Frontal cortex (tissue), 4 donors: ENCODE measurements around the gene ATL2. TPM values are rescaled to one million over a fixed set of nuclear protein-coding genes. Genes with fewer than 3 reads are reported as not detected.
A peak's percentile ranks its signal among the peaks of the same experiment; 100 is the strongest.
"Not testable (repeated sequence)": the region's sequence is repeated elsewhere in the genome, so short reads cannot be mapped to it uniquely, and the experiment has no call there.

Experiments used
- DNase-seq, 2 donors: peaks; one replicate each; pipeline ENCODE4 v3.0.0; 2012; ENCODE audit warnings: low spot score in 2 of 2
- FAIRE-seq: peaks from 2 replicates; lab custom pipeline; 2012; peaks lifted over from hg19 to GRCh38; lab: Jason Lieb, UNC
- total RNA-seq: library from RNA; depleted of rRNA; stranded (reverse); fragments of >200 nt; gene quantifications from one replicate; pipeline ENCODE4 v1.2.3, GENCODE V29; 2014
- donor health status: control.
- donor health status: control.
- donor health status: control.

Gene ATL2
- total RNA-seq, 1 donor from 2014 or later, result 102 TPM

- FAIRE-seq (no peak), DNase-seq (no peak)
Measured at GRCh38 chr2:38394903-38395341, 17.8 kb upstream of the ATL2 start.

GRCh38 chr2:38394041-38394440 lies 17.0 kb upstream of the ATL2 start:
- FAIRE-seq (no peak), DNase-seq (no peak)

DNA sequence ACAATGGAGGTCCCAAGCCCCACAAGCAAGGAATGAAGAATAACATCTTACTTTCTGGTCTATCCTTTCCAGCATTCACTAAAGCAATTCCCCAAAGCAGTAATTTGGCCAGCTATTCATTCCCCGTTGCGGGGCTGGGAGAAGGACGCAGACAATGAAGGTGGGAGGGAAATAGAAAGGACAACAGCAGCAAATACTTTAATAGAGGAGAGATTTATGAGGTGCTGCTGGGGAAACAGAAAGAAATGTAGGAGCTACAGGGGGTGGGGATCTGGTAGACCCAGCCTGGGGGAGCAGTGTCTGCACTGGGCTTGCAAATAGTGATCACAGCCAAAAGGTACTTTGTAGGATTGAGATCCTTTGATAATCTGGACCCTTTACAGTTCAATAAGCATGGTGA lies 13.9 kb upstream of the ATL2 start:
- FAIRE-seq (no peak), DNase-seq (no peak)

- FAIRE-seq, result no peak
- DNase-seq, result no peak
Measured at GRCh38 chr2:38387887-38388286, 10.8 kb upstream of the ATL2 start.

- FAIRE-seq, result no peak
- no peak for DNase-seq
Measured at GRCh38 chr2:38386821-38387220, 9.7 kb upstream of the ATL2 start.

GRCh38 chr2:38386377-38386776 lies 9.3 kb upstream of the ATL2 start:
- no peak for DNase-seq
- no peak for FAIRE-seq

- FAIRE-seq, result no peak
- DNase-seq, result no peak
Measured at GRCh38 chr2:38384338-38384737, 7.3 kb upstream of the ATL2 start.

DNA sequence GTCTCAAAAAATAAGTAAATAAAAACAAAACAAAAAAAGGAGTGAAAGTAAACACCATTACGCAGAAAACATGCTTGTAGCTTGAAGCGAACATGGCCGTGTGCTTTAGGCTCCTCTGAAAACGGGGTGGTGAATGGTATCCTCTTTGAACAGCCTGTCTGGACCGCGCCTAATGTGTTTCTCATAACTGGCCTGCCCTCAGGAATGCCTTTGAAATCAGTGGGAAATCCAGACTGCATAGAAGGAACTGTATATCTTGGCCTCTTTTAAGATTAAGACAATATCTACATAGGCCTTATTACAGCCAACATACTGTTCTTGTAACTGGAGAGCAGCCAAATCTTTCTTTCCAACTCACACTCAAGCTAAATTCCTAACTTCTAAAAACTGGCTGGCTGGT lies 6.7 kb upstream of the ATL2 start:
- FAIRE-seq, DNase-seq: not testable (repeated sequence)

GRCh38 chr2:38381381-38382143 lies 4.5 kb upstream of the ATL2 start:
- DNase-seq (no peak), FAIRE-seq (no peak)

- no peak for FAIRE-seq
- no peak for DNase-seq
Measured at GRCh38 chr2:38380397-38381130, 3.5 kb upstream of the ATL2 start.

DNA sequence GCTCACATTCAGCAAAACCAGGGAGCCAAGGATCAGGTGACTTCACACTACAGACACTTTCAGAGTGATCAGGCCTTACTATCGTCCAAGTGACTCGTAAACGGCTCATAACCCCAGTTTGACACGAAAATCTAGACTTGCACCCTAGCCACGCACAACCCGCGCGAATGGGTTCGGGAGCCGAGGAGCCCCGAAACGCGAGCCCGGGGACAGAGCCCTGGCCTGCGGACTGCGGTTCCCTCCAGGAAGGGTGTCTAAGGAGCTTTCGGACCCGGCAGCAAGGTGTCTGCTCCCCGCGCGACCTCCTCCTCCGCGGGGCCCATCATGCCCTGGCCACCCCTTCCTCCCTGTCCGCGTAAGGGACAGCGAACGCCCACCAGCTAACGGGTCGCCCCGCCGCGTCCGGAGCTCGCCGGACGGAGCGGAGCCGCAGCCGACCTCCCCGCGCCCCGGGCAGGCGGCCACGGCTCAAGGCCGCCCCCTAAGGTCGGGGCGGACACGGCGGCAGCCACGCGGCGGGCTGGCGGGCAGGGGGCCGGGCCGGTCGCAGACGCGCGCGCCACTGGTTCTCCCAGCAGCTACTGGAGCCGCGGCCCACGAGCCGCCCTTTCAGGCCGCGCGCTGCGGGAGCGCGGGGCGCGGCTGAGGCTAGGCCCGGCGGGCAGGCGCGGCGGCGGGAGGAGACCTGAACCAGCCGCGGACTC lies 575 bp downstream of the ATL2 start:
- DNase-seq, result peak; percentile 76 to 77
- no peak for FAIRE-seq

DNA sequence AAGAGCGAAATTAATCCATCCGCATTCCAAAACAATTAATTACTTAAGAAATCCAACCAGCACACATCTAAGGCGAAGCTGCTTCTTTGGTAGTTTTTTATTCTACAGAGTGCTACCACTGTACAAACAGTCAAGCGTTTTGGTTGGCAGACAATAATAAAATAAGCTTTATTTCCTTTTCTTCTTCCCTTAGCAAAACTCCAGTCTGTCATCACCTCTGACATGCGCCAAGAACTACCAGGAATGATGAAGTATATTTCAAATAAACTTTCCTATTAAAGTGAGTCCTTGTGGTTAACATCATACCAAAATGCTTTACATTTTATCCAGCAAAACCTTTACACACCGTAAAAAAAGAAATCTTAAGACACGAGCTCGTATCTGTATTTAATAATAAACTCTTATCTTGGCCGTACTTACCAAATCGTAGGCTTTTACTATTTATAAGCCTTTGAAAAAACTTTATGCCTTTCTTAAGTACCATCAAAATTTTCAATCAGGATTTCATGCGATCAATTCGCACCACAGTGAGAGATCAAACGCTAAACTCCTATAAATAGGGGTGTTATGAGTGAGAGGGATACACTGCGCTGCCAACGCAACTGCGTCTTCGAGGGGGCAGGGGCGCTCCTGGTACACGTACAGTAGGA lies 1.3 kb downstream of the ATL2 start:
- DNase-seq (no peak), FAIRE-seq (no peak)

GRCh38 chr2:38374984-38375383 lies 2.1 kb downstream of the ATL2 start:
- FAIRE-seq (no peak), DNase-seq (no peak)

DNA sequence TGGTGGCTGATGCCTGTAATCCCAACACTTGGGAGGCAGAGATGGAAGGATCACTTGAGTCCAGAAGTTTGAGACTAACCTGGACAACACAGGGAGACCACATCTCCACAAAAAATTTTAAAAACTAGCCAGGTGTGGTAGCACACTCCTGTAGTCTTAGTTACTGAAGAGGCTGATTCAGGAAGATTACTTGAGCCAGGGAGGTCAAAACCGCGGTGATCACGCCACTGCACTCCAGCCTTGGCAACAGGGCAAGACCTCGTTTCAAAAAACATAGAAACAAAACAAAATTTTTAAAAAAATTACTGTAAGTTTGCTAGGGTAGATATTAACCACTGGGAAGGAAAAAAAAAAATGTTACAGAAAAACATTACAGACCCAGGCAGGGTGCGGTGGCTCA lies 5.8 kb downstream of the ATL2 start:
- FAIRE-seq (no peak), DNase-seq (no peak)

GRCh38 chr2:38370664-38371063 lies 6.4 kb downstream of the ATL2 start:
- FAIRE-seq (no peak), DNase-seq (no peak)

GRCh38 chr2:38362232-38362631 lies 14.8 kb downstream of the ATL2 start:
- DNase-seq (no peak), FAIRE-seq (no peak)

GRCh38 chr2:38360177-38360576 lies 16.9 kb downstream of the ATL2 start:
- DNase-seq, result no peak
- FAIRE-seq, result no peak

DNA sequence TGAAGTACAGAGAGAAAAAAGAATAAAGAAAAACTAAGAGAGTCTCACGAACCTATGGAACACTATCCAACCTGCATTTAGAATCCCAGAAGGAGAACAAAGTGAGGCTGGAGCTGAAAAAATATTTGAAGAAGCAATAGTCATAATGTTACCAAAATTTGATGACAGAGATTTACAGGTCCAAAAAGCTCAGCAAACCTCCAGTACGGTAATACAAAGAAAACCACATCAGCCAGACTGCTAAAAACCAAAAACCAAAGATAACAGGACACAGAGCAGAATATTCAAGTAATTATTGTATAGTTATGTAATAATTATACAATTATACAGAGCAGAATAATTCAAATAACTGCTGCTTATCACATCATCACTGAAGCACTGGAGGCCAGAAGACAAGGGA lies 23.7 kb downstream of the ATL2 start:
- no peak for DNase-seq

DNA sequence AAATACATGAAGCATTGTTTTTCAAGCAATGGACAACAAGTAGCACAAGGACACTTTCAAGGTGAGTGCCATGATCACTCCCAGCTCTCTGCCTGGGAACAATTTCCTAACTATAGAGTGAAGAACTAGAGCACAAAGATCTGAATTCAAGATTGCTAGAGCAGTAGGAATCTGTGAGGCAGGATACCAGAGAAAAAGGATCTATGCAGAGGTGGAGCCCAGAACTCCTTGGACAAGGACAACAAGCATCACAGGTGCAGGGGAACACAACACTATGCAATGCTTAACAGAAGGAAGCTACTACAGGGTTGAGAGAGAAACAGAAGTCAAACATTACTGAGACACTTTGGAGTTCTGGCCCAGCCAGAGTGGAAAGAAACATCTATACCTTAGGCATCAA lies 24.7 kb downstream of the ATL2 start:
- FAIRE-seq, result no peak
- DNase-seq, result no peak

More for the DNA sequence above, 23.7 kb downstream of the ATL2 start:
- no peak for FAIRE-seq

DNA sequence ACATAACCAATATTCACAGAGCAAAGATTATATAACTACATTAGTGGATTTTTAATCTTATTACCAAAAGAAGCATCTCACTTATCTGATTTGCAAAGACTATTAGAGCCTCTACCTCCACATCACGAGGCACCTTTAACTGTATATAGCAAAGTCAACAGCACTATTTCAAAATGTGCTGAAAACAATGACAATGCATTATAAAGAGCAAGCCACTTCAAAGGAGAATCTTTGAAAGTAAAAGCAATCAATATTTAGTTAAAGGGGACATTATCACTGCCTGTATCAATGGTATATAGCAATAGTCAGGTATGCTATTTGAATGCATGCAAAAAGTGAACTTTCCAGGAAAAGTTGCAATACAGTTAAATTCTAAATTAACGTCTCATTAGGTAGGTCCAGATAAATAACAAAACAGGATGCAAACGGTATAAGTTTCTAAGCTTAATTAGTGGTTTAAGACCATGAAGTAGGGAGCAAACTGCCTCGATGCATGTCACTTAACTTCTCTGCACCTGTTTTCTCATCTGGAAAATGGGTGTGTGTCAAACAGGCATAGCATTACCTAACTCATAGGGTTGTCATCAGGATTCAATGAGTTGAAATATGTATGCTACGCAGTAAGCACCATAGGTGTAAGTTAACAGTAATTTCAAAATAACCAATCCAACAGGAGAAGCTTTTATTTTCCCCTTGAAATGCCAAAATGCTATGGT lies 31.6 kb downstream of the ATL2 start:
- FAIRE-seq (no peak), DNase-seq (no peak)
